GM21737 (cell line): ENCODE results near the gene STXBP3.

Experiments used
- ATAC-seq: cut with Tn5 transposase; IDR thresholded peaks from one replicate; pipeline ENCODE4 v1.9.1; 2021; ENCODE audit warnings: mild to moderate bottlenecking, moderate library complexity; ENCODE audit not compliant: unreplicated experiment

The STXBP3 gene

DNA sequence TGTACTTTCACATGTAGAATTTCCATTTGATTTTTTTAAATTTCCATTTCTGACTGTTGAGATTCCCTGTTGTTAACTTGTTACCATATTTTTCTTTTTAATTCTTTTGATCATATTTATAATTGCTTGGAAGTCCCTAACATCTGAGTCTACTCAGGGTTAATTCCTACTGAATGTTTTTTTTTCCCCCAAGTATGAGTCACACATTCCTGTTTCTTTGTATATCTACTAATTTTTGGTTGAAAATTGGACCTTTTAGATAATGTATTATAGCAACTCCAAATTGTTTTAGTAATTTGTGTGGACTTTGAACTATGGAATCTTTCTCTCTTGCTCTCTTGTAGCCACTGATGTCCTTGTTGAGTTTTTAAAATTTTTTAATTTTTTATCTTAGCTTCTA, 54.6 kb downstream of the STXBP3 start:
- ATAC-seq: no peak

DNA sequence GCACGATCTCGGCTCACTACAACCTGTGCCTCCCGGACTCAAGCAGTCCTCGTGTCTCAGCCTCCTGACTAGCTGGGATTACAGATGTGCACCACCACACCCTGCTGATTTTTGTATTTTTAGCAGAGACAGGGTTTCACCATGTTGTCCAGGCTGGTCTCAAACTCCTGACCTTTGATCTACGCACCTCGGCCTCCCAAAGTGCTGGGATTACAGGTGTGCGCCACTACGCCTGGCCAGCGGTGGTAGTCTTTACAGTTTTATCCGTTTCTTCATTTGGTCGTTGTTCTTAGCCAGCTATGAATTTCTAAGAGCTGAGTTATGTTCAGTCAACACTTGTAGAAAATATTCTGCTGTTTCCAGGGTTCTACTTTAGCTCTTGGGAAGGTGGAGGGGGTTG, 57.1 kb downstream of the STXBP3 start:
- ATAC-seq: no peak

GRCh38 chr1:108808438-108808837, 62.0 kb downstream of the STXBP3 start:
- ATAC-seq: no peak

GRCh38 chr1:108811611-108812010, 65.1 kb downstream of the STXBP3 start:
- no peak for ATAC-seq

GRCh38 chr1:108813326-108813725, 66.9 kb downstream of the STXBP3 start:
- ATAC-seq: no peak

DNA sequence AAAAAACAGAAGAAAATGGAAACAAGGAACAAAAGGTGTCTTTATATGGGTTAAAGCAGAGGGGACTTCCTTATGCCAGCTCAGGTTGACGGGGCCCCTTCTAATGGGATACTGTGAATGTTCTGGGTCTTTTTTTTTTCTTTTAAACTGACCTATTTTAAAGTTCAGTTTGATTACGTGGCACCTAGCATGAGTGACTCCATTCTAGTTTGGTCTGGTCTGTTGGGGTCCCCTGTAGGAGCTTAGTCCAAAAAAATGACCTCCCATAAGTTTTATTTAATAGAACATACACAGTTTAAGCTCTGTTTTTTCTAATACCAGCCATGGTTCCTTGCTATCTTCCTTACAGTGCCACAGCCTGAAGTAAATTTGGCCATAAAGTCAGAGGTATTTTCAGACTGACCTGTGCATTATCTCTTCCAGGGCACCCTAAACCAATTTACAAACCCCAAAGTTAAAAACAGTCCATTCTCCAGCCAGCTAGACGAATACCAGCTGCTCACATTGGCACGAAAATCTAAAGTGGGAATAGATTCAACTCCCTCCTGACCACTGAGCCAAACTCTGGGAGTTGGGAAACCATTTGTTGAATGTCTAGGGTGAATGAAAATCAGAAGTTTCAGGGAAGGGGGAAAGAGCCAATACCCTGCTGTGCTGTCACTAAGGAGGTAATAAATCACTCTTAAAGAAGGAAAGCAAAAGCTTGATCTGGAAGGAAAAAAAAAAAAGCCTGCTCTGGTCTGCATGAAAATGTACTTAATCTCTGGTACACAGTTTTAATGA, 68.1 kb downstream of the STXBP3 start:
- ATAC-seq: no peak

GRCh38 chr1:108815566-108815965, 69.1 kb downstream of the STXBP3 start:
- no peak for ATAC-seq

GRCh38 chr1:108816049-108816893, 69.8 kb downstream of the STXBP3 start:
- no peak for ATAC-seq

- ATAC-seq: no peak
Observed at GRCh38 chr1:108817016-108817415, 70.5 kb downstream of the STXBP3 start.

GRCh38 chr1:108817811-108818210, 71.3 kb downstream of the STXBP3 start:
- ATAC-seq: no peak

GRCh38 chr1:108819878-108820277, 73.4 kb downstream of the STXBP3 start:
- ATAC-seq: no peak

DNA sequence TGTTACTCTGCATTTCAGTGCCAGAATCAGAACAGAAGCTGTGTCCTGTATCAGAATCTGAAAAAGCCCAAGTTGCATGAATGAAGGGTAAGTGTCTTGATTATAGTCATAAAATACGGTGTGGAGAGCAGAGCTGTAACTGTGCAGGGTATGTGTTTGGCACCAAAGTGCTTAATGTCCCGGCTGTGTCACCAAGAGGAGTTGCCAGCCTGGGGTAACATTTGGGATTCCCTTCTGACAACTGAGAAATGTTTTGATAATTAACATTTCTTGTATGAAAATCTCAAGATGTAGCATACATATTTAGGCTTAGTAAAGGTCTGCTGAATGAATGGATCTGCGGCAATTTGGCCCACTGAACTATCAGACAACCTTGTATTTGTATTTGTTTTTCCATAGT, 77.2 kb downstream of the STXBP3 start:
- no peak for ATAC-seq

DNA sequence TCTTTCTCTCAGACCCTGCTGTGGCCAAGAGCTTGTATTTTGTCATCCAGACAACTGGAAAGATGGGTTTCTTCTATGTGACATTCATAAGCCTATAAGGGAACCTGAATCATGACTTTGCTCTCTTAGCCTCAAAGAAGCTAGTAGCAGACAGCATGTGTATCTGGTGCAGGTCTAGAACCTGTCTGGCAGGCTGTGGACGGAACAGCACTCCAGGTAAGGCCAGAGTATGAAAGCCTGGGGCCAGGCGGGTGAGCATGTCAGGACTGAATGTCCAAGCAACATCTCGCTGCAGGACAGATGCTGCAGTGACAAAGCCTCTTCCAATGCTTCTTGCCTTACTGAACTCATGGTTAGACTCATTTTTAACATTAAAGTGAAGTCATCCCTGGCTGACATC, 77.6 kb downstream of the STXBP3 start:
- no peak for ATAC-seq

GRCh38 chr1:108826081-108826635, 79.7 kb downstream of the STXBP3 start:
- ATAC-seq: no peak

GRCh38 chr1:108828074-108828961, 81.8 kb downstream of the STXBP3 start:
- no peak for ATAC-seq

DNA sequence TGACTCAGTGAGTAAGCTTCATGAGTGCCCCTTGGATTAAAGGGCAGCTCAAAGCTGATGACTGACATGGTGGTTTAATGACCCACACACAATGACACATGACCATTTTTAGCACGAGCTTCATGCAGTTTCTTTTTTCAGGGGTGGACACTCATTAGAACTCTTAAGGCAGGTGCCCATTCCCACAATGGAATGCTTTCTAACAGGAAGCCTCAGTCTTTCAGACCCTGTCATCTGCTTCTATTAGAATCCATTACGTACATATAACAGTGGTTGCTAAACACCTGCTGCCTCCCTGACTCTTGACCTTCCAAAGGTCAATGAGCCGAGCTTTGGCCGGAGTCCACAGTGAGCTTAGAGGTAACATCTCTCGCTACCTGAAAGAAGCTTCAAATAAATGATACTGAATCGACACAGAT, 83.0 kb downstream of the STXBP3 start:
- no peak for ATAC-seq

DNA sequence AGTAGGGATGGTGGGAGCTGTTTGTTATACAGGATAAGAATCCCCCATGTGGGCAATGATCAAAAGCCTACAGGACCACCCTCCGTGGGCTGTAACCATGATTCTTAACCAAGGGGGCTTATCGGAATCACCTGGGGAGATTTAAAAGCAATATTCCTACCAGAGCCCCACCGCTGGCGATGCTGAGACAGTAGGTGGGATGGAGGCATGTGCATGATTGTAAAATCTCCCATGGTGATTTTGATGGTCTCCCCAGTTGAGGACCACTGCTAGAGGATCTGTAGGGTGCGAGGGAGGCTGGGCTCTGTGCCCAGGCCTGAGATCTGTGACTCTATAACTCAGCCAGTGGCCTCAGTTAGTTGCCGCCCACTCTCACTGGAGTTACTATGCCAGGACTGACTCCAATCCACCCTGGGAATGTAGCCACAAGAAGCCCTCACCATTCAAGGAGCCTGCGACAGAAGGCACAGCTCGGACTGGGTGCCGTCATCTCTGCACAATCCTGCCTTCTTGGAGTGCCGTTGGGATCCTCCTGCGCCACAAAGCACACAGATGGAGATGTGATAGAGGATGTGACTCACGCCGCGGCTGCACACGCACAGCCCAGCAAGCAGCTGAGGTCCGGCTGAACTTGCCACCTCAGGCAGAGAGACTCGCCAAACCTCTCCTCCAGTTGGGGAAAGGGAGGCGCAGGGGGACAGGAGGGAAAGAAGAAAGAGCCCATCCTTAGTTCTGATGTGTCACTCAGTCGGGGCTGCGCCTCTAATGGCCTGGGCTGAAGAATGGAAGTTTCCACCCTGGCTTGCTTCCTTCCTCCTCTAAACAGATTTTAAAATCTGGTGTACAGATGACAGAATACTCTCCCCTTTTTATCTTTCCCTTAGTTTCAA, 83.9 kb downstream of the STXBP3 start:
- ATAC-seq: no peak

DNA sequence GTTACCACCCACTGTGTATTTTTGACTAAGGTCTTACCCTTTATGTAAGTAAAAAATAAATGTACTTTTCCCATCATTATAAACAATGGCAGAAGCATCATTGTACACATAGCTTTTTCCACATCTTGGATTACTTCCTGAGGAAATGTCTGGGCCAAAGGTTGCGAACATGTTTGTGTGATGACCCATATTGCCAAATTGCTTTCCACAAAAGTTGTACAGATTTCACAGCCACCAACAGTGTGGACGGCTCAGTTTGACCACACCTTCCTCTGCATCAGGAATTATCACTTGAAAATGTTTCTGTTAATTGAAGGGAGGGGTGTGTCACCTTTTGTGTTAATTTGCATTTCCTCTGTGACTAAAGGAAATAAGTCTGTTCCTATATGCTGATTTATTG, 84.8 kb downstream of the STXBP3 start:
- no peak for ATAC-seq

DNA sequence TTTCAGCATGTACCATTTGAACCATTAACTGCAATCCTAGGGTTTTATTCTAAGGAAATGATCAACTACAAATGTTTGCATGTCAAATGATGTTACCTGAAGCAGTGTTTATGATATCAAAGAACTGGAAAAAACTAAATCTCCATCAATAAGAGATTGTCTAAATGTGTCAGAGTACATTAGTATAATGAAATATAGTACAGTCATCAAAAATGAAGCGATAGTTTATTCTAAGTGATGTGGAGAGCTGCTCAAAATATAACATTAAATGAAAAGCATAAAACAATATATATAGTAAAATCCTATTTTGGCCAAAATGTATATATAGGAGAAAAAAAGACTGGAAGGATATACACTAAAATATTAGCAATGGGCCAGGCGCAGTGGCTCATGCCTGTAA, 86.5 kb downstream of the STXBP3 start:
- no peak for ATAC-seq

DNA sequence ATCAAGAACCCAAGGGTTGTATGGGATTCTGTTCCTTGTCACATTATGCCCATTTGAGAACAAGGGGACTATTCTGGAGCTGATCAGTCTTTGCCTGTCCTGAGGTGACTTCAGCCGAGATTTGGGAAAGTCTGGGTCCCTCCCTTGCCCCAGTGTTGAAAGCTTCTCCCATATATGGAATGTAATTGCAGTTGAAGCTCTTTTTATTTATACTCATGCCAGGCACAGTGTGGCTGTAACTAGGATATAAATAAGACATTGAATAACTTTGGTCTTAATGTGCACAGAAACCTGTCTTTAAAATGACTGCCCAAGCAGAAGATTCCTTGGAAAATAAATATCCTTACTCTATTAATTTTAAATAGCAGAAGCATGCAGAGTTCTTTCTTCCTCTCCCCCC, 95.2 kb downstream of the STXBP3 start:
- no peak for ATAC-seq
